Measurements from ENCODE around the gene TNPO2.

Gene TNPO2

GRCh38 chr19:12723641-12724426 is at the start of gene TNPO2:
TSS of gene TNPO2 (minus strand) at chr19:12723932. CDS start at chr19:12720977, 2,955 bp downstream.
- DNase-seq (ENCODE audit: low read depth, low spot score): peak; percentile 78

- DNase-seq (ENCODE audit: low read depth, low spot score): no peak
These were observed 48.6 kb upstream of the TNPO2 start for GRCh38 chr19:12772323-12772722.

GRCh38 chr19:12770922-12771321 is 47.2 kb upstream of the TNPO2 start:
- no peak for DNase-seq (ENCODE audit: low read depth, low spot score)

- DNase-seq (ENCODE audit: low read depth, low spot score): peak; percentile 37
These were observed 46.0 kb upstream of the TNPO2 start for GRCh38 chr19:12769689-12770088.

- no peak for DNase-seq (ENCODE audit: low read depth, low spot score)
These were observed 43.9 kb upstream of the TNPO2 start for GRCh38 chr19:12767666-12768065.

- no peak for DNase-seq (ENCODE audit: low read depth, low spot score)
These were observed 43.4 kb upstream of the TNPO2 start for GRCh38 chr19:12767150-12767549.

GRCh38 chr19:12766051-12766521 is 42.4 kb upstream of the TNPO2 start:
- DNase-seq (ENCODE audit: low read depth, low spot score): peak; percentile 86

- no peak for DNase-seq (ENCODE audit: low read depth, low spot score)
These were observed 41.0 kb upstream of the TNPO2 start for GRCh38 chr19:12764698-12765097.

- no peak for DNase-seq (ENCODE audit: low read depth, low spot score)
These were observed 39.4 kb upstream of the TNPO2 start for GRCh38 chr19:12763100-12763499.

GRCh38 chr19:12759686-12760085 is 36.0 kb upstream of the TNPO2 start:
- no peak for DNase-seq (ENCODE audit: low read depth, low spot score)

GRCh38 chr19:12757544-12758274 is 34.0 kb upstream of the TNPO2 start:
- DNase-seq (ENCODE audit: low read depth, low spot score): peak; percentile 88

GRCh38 chr19:12756150-12756883 is 32.6 kb upstream of the TNPO2 start:
- no peak for DNase-seq (ENCODE audit: low read depth, low spot score)

- no peak for DNase-seq (ENCODE audit: low read depth, low spot score)
These were observed 30.9 kb upstream of the TNPO2 start for GRCh38 chr19:12754465-12755196.

- DNase-seq (ENCODE audit: low read depth, low spot score): no peak
These were observed 28.5 kb upstream of the TNPO2 start for GRCh38 chr19:12752056-12752781.

GRCh38 chr19:12751635-12752034 is 27.9 kb upstream of the TNPO2 start, which contains the start of gene BEST2:
TSS of gene BEST2 (plus strand) at chr19:12751791. CDS start at chr19:12752593, 802 bp downstream.
- DNase-seq (ENCODE audit: low read depth, low spot score): no peak

- no peak for DNase-seq (ENCODE audit: low read depth, low spot score)
These were observed 27.1 kb upstream of the TNPO2 start for GRCh38 chr19:12750851-12751250.

GRCh38 chr19:12749938-12750521 is 26.3 kb upstream of the TNPO2 start:
- DNase-seq (ENCODE audit: low read depth, low spot score): no peak

GRCh38 chr19:12748489-12748888 is 24.8 kb upstream of the TNPO2 start:
- DNase-seq (ENCODE audit: low read depth, low spot score): no peak

GRCh38 chr19:12745166-12745897 is 21.6 kb upstream of the TNPO2 start:
- DNase-seq (ENCODE audit: low read depth, low spot score): peak; percentile 77

Measured in astrocyte of the hippocampus (primary cell).